Fibroblast of mammary gland (primary cell): Measurements from ENCODE around the gene TBC1D22A.

Experiments used
- DNase-seq: peaks from one replicate; pipeline ENCODE4 v3.0.0-alpha.2; 2010; ENCODE audit warnings: low read depth
- H3K4me3 ChIP-seq: 2 replicates; pipeline ENCODE4 v1.5.1; 2011; ENCODE audit warnings: low read depth, mild to moderate bottlenecking, low read length, moderate library complexity; ENCODE audit not compliant: control insufficient read depth
- TF ChIP-seq, protein P1 (sequence below): conservative IDR thresholded peaks from 2 replicates; pipeline ENCODE4 v1.5.1; 2011; ENCODE audit warnings: low read depth, low read length, inconsistent platforms; ENCODE audit not compliant: control insufficient read depth, insufficient read depth

The TBC1D22A gene

GRCh38 chr22:47208630-47209029 is 446.2 kb downstream of the TBC1D22A start:
- no peak overlapping the region for H3K4me3 ChIP-seq
- DNase-seq = no peak
- TF ChIP-seq, protein P1, sequence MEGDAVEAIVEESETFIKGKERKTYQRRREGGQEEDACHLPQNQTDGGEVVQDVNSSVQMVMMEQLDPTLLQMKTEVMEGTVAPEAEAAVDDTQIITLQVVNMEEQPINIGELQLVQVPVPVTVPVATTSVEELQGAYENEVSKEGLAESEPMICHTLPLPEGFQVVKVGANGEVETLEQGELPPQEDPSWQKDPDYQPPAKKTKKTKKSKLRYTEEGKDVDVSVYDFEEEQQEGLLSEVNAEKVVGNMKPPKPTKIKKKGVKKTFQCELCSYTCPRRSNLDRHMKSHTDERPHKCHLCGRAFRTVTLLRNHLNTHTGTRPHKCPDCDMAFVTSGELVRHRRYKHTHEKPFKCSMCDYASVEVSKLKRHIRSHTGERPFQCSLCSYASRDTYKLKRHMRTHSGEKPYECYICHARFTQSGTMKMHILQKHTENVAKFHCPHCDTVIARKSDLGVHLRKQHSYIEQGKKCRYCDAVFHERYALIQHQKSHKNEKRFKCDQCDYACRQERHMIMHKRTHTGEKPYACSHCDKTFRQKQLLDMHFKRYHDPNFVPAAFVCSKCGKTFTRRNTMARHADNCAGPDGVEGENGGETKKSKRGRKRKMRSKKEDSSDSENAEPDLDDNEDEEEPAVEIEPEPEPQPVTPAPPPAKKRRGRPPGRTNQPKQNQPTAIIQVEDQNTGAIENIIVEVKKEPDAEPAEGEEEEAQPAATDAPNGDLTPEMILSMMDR = no peak

GRCh38 chr22:47209040-47209514 is 446.6 kb downstream of the TBC1D22A start:
- DNase-seq = no peak
- H3K4me3 ChIP-seq = no peak overlapping the region
- TF ChIP-seq, protein P1 = no peak

DNA sequence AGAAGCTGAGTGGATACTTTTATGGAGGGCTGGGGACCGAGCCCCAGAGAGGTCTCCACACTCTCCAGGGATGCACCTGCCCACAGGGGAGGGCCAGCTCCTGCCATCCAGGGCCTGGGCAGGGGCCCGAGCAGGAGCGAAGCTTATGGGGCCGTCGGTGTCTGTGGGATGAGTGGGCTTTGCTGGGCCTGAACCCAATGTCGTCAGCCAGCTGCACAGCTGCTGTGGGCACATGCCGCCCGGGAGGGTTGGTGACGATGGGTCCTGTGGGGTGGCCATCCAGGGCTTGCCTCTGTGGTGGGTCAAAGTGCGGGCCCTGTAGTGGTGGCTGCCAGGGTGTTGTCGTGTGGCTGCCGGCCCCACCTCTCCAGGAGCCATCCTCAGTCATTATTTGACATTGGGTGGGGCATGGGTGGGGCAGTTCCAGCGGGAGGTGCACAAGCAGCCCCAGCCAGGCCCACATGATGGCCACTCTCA is 447.1 kb downstream of the TBC1D22A start:
- H3K4me3 ChIP-seq = no peak overlapping the region
- DNase-seq = no peak
- TF ChIP-seq, protein P1 = no peak

DNA sequence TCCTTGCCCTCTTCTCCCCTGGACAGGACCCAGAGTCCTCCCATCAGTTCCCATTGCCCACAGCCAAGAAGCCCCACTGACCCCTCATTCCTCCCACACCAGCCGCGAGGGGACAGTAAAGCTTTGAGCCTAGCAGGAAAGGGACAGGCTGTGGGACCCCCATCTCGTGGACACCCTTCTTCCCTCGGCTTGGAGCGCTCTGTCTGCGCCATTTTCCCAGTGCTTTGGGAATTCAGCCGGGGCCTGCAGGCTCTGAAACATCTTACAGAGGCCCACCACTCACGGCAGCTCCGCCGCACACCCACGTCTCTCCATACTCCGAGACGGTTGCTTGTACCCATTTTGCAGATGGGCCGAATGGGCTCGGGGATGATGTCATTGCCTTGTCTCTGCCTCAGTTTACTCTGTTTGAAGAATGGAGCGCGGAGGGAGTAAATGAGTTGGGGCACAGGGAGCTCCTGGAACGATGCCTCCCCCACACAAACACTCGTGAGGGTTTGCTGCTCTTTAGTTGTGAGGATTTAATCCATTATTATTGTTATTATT is 447.7 kb downstream of the TBC1D22A start:
- no peak overlapping the region for H3K4me3 ChIP-seq
- DNase-seq = no peak
- TF ChIP-seq, protein P1 = no peak

DNA sequence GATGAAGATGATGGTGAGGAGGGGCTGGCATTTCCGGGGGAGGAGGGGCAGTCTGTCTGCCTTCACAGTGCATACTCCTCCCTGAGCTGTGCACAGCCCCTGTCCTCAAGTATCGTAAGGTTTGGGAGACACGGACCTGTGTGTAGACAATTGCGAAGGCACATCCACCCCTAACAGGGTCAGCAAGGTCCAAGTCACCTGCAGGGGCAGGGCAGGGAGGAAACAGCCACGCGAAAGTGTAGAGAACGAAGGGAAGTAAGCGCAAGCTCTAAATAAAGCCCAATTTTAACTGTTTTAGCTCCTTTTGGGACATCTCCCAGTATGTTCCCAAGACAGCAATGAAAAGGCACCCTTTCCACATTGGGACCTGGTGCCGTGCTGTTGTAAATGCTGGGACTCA is 448.2 kb downstream of the TBC1D22A start:
- H3K4me3 ChIP-seq = no peak overlapping the region
- no peak for DNase-seq
- TF ChIP-seq, protein P1 = no peak

- no peak overlapping the region for H3K4me3 ChIP-seq
- TF ChIP-seq, protein P1 = peak; percentile 51
- peak; percentile 5 for DNase-seq
Measured at GRCh38 chr22:47213571-47214230, 451.3 kb downstream of the TBC1D22A start.
